Measurements from ENCODE around the gene CDH4. TPM values are rescaled to one million over a fixed set of nuclear protein-coding genes. Genes with fewer than 3 reads are reported as not detected.

CDH4 gene
- total and polyA plus RNA-seq, 2 of the 13 experiments (the other 11 are each of a cell fraction or from before 2014, with no cell fraction given) = not detected

- no peak for ATAC-seq
Observed at GRCh38 chr20:61988665-61989064, 736.6 kb downstream of the CDH4 start.

More at GRCh38 chr20:61988665-61989064, 736.6 kb downstream of the CDH4 start:
- 97% methylated on average over 18 of the region's 18 CpGs for WGBS (ENCODE audit: low lambda C conversion rate)
- no peak for TF ChIP-seq KDM5B (CRISPR knock-in tag; IDR thresholded peaks at IDR 0.05; ENCODE audit: borderline replicate concordance)
- no peak for TF ChIP-seq RBAK (CRISPR knock-in tag; IDR thresholded peaks at IDR 0.05)
- no peak for TF ChIP-seq PRDM10 (CRISPR knock-in tag; IDR thresholded peaks at IDR 0.05; ENCODE audit: low read depth)
- no peak for TF ChIP-seq ZGPAT (CRISPR knock-in tag; IDR thresholded peaks at IDR 0.05)
- DNase-seq (ENCODE audit: low spot score) = no peak
- in situ Hi-C loops (cut with HindIII; ENCODE audit: extremely low pct_ligation_motif_present, low pct_unique_long_range_greater_than_20kb) = no loop called here
- H3K4me2 ChIP-seq (ENCODE audit: low read depth, low read length) = no peak overlapping the region
- ChIA-PET POLR2A (no interaction called here), CTCF (ENCODE audit: low intra/inter-chr PET ratio, low total read pairs) (no interaction called here)
- no TSS peak for BruUV-seq (replicated peaks)
- no peaks in the 10 kb centered on the region for H3K27me3 ChIP-seq (ENCODE audit: control insufficient read depth in 1 of 2, insufficient read depth in 2 of 2, low read length in 2 of 2)
- H3K9me3 ChIP-seq (ENCODE audit: low read length) = peaks cover 17% of the 10 kb centered on the region
- no peak overlapping the region for H2AFZ ChIP-seq (ENCODE audit: low read length)
- no peaks in the 10 kb centered on the region for H3K4me1 ChIP-seq (ENCODE audit: insufficient read depth, low read length)
- H3K9ac ChIP-seq (ENCODE audit: insufficient read depth, low read depth, low read length) = no peak overlapping the region
- no peaks in the 10 kb centered on the region for H3K79me2 ChIP-seq (ENCODE audit: insufficient read depth, low read length)
- no peak for FAIRE-seq
- H3K27ac ChIP-seq (ENCODE audit: extremely low read length, insufficient read depth, low read length) = no peak overlapping the region
- H3K36me3 ChIP-seq (replicated peaks in 1 of 2; ENCODE audit: control insufficient read depth in 1 of 2, insufficient read depth in 2 of 2, low read length in 2 of 2) = peaks cover 39 to 79% of the 10 kb centered on the region in 2 experiments
- peaks cover 8% of the 10 kb centered on the region; the same call in 1 of the 2 replicates for H4K20me1 ChIP-seq (ENCODE audit: insufficient read depth, low read length)
- no peak overlapping the region for H3K4me3 ChIP-seq (replicated peaks in 1 of 3; ENCODE audit: insufficient read depth in 1 of 3, low read depth in 2 of 3, low read length in 3 of 3)
- intact Hi-C loops (cut with micrococcal nuclease; ENCODE audit: unreplicated experiment) = no loop called here

Data from HepG2 (cell line).